Superior temporal gyrus (tissue), 1 donor: ENCODE data around the gene TTLL13.
"Not testable (repeated sequence)": the region's sequence is repeated elsewhere in the genome, so short reads cannot be mapped to it uniquely, and the experiment has no call there.

Experiments
- DNase-seq: peaks from one replicate; pipeline ENCODE4 v3.0.0-alpha.2; 2016; ENCODE audit errors: extremely low spot score

TTLL13 gene

GRCh38 chr15:90239371-90239770 is 10.0 kb upstream of the TTLL13 start:
- no peak for DNase-seq

- no peak for DNase-seq
These were observed 8.5 kb upstream of the TTLL13 start for GRCh38 chr15:90240856-90241255.

GRCh38 chr15:90241343-90242192 is 7.8 kb upstream of the TTLL13 start:
- DNase-seq, result no peak

- peak; percentile 64 for DNase-seq
These were observed 5.3 kb upstream of the TTLL13 start for GRCh38 chr15:90243943-90244639.

- no peak for DNase-seq
These were observed 560 bp upstream of the TTLL13 start for GRCh38 chr15:90248789-90249202.

GRCh38 chr15:90257776-90258175 is 8.4 kb downstream of the TTLL13 start:
- no peak for DNase-seq

- no peak for DNase-seq
These were observed 10.2 kb downstream of the TTLL13 start for GRCh38 chr15:90259524-90259923.

GRCh38 chr15:90260731-90261130 is 11.4 kb downstream of the TTLL13 start:
- not testable (repeated sequence) for DNase-seq

- no peak for DNase-seq
These were observed 12.5 kb downstream of the TTLL13 start for GRCh38 chr15:90261811-90262210.

- no peak for DNase-seq
These were observed 13.1 kb downstream of the TTLL13 start for GRCh38 chr15:90262426-90262825.

- no peak for DNase-seq
These were observed 15.3 kb downstream of the TTLL13 start for GRCh38 chr15:90264671-90265070.

- peak; percentile 97 for DNase-seq
These were observed 16.1 kb downstream of the TTLL13 start, which contains the start of gene NGRN for GRCh38 chr15:90265271-90266060. NGRN (plus strand) TSS chr15:90265672; CDS start chr15:90265713, 41 bp downstream.

GRCh38 chr15:90266061-90266431 is 16.7 kb downstream of the TTLL13 start:
- DNase-seq, result no peak

GRCh38 chr15:90266485-90266884 is 17.1 kb downstream of the TTLL13 start:
- no peak for DNase-seq

GRCh38 chr15:90268415-90268814 is 19.1 kb downstream of the TTLL13 start:
- DNase-seq, result no peak

- no peak for DNase-seq
These were observed 21.3 kb downstream of the TTLL13 start for GRCh38 chr15:90270502-90271150.

- DNase-seq, result no peak
These were observed 22.3 kb downstream of the TTLL13 start for GRCh38 chr15:90271459-90272166.

GRCh38 chr15:90278467-90278866 is 29.1 kb downstream of the TTLL13 start:
- not testable (repeated sequence) for DNase-seq

- DNase-seq, result not testable (repeated sequence)
These were observed 31.4 kb downstream of the TTLL13 start for GRCh38 chr15:90280743-90281142.

- not testable (repeated sequence) for DNase-seq
These were observed 32.3 kb downstream of the TTLL13 start for GRCh38 chr15:90281637-90282036.

- no peak for DNase-seq
These were observed 37.3 kb downstream of the TTLL13 start for GRCh38 chr15:90286678-90287077.
